DMS 273 (cell line): ENCODE measurements around the gene MYH7.
"Not testable (repeated sequence)": the region's sequence is repeated elsewhere in the genome, so short reads cannot be mapped to it uniquely, and the experiment has no call there.

Experiments
- DNase-seq: peaks from one replicate; lab custom pipeline; 2025; ENCODE audit not compliant: unreplicated experiment; lab: John Stamatoyannopoulos, UW

Gene MYH7

DNA sequence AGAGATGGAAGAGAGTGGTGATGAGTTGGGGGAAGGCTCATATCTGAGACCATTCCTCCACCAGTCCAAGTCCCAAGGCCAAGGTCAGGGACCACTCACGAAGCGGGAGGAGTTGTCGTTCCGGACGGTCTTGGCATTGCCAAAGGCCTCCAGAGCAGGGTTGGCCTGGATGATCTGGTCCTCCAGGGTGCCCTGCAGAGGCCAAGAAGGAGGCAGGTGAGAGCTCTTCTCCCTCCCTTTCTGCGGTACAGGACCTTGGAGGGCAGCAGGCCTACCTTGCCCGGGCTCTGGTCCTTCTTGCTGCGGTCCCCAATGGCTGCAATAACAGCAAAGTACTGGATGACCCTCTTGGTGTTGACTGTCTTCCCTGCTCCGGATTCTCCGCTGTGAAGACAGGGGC, 4.0 kb downstream of the MYH7 start:
- no peak for DNase-seq

DNA sequence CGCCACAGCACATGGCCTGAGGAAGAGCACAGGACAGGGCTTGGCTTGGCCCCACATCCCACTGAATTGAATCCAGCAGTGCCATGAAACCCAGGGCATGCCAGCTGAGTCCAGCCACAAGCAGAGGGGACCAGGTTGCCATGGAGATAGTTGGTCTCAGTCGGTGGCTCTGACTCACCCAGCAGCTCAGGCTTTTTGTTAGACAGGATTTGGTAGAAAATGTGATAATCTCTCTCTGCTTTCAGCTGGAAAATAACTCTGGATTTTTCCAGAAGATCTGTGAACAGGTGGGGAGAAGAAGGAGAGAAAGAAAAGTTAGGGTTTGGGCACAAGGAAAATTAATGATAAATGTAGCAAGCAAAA, 4.8 kb downstream of the MYH7 start:
- DNase-seq = peak; percentile 32

DNA sequence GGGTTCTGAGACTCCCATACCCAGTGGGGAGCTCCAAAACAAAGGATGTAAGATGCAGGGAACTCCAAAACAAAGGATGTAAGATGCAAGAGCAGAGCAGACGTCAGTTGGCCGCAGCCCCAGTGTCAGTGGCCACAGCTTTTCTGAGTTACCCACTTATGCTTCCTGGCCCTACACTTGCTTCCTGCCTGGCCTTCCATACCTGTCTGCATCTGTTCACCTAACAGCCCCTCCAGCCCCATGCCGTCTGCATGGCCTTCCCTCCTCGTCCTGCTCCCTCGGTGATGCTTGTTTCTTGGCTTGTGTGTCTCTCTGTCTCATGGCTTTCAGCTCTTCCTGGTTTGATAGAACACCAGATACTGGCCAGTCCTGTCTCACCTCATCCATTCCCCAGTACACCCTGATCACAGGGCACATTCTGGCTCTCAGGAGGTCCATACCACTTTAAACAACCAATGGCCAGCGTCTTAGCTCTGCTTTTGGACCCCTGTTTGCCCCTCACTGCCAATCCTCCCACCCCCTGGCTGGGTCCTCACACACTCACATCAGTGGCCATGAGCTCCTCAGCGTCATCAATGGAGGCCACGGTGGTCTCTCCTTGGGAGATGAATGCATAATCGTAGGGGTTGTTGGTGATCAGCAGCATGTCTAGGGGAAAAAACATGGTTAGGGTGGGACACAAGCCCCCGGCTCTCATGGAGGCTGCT, 5.3 kb downstream of the MYH7 start:
- DNase-seq = no peak

DNA sequence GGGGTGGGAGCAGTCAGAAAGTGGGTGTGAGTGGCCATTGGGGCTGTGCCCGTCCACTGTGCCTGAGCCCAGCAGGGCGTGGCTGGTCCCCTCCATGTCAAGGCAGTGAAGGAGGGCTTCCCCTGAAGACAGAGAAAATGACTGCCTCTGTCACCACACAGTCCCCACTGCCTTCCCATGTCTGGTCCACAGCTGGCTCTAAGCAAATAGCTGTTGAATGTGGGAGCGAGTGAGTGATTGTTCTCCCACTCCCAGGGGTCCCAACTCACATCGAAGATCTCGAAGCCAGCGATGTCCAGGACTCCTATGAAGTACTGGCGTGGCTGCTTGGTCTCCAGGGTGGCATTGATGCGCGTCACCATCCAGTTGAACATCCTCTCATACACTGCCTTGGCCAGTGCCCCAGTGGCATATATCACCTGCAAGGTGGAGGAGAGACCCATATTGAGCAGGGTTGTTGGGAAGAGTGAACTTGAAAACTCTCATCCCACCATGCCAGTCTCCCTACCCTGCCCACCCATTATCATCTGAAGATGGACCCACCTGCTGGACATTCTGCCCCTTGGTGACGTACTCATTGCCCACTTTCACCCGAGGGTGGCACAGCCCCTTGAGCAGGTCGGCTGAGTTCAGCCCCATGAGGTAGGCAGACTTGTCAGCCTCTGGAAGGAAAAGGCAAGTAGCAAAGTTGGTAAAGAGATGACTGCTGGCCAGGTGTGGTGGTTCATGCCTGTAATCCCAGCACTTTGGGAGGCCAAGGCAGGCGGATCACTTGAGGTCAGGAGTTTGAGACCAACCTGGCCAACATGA, 6.6 kb downstream of the MYH7 start:
- DNase-seq = no peak

DNA sequence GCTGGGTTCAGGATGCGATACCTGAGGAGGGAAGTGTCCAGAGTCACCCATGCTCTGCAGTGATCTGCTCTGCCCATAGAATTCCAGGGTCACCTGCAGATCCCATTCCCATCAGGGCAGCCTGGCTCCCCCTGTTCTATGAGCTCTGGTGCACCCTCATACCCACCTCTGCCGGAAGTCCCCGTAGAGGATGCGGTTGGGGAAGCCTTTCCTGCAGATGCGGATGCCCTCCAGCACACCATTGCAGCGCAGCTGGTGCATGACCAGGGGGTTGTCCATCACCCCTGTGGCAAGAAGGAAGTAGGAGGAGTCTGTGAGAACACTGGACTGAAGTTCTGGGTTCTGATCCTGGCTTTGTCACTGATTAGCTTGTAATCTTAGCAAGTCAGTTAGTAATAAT, 9.7 kb downstream of the MYH7 start:
- not testable (repeated sequence) for DNase-seq

DNA sequence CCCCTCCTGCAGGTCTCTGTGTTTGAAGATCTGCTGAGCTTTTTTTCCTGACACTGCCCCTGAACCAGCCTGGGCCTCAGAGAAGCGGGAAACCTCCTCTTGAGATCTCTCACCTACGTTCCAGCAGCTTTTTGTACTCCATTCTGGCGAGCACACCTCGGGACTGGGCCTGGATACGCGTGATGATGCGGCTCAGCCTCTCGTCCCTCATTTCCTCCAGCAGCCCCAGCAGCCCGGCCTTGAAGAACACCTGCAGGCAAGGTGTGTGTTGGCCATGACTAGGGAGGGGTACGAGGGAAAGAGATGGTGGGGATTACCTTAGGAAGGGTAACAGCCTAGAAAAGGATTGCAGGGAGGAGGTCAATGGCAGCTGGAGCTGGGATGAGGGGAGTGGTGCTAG, 10.3 kb downstream of the MYH7 start:
- DNase-seq = no peak

DNA sequence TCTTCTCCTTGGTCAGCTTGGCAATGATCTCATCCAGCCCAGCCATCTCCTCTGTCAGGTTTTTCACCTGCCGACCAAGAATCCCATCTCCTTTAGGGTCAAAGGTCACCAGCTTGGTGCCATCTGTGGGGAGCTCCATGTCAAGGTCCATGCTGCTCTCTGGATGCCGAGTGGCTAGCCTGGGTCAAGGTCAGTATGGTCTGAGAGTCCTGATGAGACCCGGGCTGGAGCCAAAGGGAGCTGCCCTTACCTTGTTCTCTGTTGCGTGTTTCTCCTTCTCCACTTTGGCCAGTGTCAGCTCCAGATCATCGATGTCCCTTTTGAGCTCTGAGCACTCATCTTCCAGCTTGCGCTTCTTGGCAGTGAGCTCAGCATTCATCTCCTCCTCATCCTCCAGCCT, 11.8 kb downstream of the MYH7 start:
- DNase-seq = no peak

DNA sequence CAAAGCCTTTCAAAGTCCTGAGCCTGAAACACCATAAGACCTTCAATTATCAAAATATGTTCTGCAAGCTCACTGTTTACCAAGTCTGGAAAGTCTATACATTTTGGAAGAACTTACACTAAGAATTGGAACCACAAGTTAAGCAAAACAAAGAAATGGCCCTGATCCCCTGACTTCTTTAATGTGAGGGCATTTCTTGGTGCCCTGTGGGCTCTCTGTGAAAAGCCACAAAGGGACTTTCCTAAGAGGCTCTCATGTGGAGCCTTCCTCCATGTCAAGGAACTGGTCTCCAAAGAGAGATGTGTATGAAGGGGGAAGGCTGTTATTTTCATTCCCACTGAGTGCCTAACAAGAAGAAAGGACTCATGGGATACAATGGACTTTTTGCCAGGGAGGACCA, 13.9 kb downstream of the MYH7 start:
- DNase-seq = no peak

DNA sequence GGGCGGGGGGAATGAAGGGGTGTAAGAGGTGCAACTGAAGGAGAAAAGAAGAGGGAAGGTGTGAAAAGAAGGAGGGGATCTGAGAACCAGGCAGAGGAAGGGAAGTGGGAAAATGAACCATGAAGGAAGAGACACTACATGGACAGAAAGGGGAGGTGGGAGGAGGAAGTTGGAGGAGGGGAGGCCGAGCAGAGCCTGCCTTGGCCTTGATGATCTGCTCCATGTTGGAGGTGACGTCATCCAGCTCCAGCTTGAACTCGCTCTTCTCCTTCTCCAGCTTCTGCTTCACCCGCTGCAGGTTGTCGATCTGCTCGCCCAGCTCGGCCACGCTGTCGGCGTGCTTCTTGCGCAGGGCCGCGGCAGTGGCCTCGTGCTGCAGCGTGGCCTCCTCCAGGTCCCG, 15.8 kb downstream of the MYH7 start:
- DNase-seq = not testable (repeated sequence)

DNA sequence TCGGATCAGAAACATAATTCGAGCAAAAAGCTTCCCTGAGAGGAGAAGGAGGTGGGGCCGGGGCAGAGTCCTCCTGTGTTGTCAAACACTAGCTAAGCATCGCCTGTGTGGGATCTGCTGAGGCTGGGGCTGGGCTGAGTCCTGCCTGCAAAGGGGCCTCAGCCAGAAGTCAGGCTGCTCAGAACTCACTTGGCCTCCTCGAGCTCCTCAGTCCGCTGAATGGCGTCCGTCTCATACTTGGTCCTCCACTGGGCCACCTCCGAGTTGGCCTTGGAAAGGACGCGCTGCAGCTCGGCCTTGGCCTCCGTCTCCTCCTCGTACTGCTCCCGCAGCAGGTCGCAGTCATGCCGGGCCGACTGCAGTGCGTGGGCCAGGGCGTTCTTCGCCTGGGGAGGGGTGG, 17.4 kb downstream of the MYH7 start:
- no peak for DNase-seq

DNA sequence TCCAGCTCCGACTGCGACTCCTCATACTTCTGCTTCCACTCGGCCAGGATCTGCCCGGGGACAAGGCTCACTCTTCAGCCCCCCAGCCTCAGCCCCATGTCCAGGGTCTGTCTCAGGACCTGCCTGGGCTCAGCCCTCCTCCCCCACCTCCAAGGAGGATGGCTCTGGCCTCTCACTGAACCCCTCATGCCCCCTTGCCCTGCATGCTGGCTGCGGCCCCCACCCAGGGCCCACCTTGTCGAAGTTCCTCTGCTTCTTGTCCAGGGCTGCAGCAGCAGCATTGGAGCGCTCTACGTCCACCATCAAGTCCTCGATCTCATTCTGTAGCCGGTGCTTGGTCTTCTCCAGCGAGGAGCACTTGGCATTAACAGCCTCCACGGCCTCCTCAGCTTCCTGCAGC, 18.2 kb downstream of the MYH7 start:
- not testable (repeated sequence) for DNase-seq

DNA sequence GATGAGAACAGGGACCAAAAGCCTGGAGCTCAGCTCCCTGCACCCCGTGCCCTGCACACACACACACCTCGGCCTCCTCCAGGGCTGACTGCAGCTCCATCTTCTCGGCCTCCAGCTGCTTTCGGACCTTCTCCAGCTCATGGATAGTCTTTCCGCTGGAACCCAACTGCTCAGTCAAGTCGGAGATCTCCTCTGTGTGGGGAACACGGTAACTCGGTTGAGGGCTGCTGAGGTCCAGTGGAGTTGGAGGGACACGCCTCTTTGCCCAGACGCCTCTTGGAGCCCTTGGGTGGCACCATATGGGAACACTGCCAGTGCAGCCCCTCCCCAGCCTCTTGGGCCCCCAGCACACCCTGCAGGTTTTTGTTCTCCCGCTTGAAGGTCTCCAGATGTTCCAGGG, 18.7 kb downstream of the MYH7 start:
- DNase-seq = no peak

DNA sequence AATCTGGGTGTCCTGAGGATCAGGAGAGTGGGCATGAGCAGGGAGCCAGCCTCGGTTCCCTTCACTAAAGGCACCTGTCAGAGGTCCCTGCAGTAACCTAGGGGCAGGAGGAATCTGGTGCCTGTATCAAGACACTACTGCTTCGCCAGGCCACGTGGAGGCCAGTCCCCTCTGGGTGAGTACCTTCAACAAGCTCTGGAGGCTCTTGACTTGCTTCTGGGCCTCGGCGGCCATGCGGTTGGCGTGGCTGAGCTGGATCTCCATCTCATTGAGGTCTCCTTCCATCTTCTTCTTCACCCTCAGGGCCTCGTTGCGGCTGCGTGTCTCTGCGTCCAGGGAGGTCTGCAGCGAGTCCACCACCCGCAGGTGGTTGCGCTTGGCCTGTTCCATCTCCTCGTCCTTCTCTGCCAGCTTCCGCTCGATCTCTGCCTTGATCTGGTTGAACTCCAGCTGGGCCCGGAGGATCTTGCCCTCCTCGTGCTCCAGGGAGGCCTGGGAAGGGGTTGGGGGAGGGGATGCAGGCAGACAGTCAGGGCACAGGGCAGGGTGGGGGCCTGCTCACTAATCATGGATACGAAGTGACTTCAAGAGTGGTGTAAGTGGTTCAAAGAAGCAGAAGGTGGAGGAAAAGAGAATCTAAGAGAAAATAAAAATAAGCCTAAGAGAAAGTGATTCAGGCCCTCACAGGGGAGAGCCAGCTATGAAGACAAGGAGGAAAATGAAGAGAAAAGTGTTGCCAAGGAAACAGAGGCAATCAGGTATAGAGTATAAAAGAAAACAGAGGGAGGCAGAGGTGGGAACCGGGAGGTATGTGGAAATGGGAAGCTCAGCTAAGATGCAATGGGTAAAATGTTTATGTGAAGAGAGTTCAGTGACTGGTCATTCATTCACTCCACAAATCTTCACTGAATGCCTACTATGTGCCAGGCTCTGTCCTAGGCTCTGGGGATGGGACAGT, 19.4 kb downstream of the MYH7 start:
- no peak for DNase-seq

DNA sequence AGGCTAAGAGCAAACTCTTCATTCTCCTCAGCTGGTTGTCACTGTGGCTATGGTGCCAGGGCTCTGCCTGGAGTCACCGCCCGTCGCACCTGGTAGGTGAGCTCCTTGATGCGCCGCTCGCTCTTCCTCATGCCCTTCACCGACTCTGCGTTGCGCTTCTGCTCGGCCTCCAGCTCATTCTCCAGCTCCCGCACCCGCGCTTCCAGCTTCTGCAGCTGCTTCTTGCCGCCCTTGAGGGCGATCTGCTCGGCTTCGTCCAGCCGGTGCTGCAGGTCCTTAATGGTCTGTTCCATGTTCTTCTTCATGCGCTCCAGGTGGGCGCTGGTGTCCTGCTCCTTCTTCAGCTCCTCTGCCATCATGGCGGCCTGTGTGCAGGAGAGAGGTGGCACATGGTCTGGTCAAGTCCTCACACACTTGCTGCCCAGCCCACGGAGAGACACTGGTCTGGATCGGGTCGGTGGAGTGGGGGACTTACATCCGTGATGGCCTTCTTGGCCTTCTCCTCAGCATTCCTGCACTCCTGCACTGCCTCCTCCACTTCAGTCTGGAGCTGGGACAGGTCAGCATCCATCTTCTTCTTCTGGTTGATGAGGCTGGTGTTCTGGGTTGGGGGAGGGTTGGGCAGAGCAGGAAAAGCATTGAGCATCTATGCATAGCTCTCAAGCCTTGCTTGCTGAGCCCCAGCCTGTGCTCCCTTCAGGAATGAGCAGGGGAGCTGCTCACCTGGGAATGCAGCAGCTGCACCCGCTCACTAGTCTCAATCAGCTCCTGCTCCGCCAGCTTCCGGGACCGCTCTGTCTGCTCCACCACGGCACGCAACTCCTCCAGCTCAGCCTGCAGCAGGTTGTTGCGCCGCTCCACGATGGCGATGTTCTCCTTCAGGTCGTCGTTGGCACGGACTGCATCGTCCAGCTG, 20.3 kb downstream of the MYH7 start:
- no peak for DNase-seq

DNA sequence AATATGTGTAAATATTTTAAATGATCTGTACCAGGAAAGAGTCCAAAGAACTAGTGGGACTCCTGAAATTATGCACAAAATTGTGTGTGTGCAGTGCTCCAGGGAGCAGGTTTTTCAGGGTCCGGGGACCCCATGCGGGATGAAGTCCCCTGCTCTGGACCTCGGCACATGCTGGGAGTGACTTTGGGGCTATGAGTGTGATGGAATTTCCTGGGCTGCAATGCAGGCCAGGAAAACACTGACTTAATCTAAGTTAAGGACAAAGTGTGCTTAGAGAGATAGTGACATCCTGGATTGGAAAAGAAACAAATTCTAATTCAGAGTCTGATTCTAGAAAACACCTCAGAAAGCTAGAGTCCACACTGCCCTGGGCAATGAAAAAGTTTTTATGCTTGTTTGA, 21.2 kb downstream of the MYH7 start:
- DNase-seq = no peak

DNA sequence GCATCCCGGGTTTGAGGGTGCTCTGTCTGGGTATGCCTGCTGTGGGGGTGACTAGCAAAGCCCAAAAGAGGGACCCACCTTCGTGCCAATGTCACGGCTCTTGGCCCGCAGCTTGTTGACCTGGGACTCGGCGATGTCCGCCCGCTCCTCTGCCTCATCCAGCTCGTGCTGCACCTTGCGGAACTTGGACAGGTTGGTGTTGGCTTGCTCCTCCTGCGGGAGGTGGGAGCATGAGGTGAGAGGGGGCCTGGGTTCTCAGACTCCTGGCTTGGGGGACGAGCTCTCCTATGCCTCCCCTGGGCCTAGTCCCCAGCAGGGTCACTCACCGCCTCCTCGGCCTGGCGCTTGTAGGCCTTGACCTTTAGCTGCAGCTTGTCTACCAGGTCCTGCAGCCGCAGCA, 21.8 kb downstream of the MYH7 start:
- DNase-seq = no peak

DNA sequence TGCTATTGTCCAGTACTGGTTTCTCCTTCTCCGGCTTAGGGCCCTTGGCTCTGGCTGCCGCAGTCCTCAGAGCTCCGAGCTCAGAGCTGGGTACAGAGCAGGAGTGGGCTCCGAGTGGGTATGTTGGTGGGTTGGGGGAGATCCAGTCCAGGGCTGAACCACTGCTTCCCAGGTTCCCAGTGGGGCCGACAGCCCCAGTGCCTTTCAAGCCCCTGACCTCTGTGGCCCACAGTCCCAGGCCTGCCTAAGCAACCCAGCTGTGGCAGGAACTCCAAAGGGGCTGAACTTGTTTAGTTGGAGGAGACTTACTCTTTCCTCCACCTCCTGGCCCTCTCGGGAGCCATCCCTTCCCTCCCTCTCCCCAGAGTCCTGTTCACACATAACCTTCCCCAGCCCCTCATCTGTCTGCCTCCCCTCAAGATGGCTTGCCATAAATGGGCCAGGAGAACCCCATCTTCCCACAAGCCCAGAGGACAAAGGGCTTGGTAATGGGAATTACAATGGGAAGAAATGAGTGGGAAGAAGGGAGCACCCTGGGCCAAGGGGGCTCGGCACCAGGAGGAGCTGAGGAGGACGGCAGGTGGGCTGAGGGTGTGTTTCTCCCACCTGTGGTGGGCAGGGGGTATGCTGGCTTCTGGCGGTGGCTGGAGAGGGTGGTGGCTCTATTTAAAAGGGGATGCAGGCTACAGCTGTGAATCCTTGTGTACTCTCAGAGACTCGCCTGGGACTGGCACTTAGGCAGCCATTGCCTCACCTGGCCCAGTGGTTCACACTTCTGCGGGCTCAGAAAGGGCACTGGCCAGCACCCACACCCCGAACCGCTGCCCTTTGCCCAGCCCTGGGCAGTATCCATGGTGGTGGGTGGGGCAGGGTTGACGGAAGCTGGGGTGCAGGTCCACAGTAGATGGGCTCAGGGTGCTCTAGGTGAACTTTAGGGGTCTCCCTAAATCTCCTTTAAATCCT, 23.6 kb downstream of the MYH7 start:
- no peak for DNase-seq

DNA sequence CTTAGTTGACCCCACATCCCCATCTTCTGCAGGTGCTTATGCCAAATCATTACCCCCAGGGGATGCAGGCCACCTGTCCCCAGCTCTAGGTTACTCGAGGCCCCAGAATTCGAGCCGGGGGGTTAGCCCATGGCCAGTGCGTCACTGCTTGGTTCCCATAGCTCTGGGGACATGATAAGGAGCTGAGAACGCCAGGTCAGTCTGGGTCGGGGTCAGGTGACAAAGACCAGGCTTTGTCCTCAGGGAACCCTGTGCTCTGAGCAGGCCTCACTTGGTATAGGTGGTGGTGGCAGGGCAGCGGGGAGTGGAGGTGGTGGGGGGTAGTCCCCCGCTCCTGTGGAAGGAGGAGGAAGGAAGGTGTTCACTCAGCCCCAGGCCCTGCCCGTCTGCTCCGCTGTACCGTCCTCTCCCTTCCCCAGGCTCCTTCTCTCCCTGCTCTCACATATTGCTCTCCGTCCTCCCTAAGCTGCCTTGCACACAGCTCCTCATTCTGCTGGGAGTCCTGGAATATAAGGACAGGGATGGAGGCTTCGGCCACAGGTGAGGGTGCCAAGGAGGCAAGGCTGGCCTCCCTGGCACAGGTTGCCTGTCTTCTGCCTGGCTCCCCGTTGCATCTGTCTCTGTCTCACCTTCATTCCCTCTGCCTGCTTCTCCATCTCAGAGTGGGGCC, 25.4 kb downstream of the MYH7 start:
- DNase-seq = no peak

DNA sequence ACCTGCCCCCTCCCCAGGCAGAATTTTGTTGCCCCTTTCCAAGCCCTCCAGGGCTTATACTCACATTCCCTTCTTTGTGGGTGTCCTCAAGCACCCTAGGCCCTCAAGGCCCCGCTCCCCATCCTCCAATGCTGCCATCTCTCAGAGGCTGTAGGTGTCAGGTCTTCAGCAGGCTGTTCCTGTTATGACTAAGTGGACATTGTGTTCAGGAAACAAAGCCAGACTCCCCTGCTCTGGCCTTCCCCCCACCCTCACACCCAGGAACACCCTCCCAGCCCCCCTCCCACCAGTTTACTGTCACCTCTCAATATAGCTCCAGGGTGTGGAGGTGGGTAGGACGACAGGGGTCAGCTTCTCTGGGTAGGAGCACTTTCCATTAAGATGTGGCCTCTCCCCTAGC, 26.0 kb downstream of the MYH7 start:
- no peak for DNase-seq
